NT2/D1 (cell line): ENCODE results near the gene FBLN7.

ENCODE experiments used
- DNase-seq: peaks from one replicate; pipeline ENCODE4 v3.0.0-alpha.2; 2011; ENCODE audit warnings: low read depth, low spot score
- H3K27me3 ChIP-seq: 2 replicates; pipeline ENCODE4 v1.6.0; 2011; ENCODE audit warnings: mild to moderate bottlenecking; ENCODE audit not compliant: insufficient read length, insufficient read depth
- H3K36me3 ChIP-seq: 2 replicates; pipeline ENCODE4 v1.6.1; 2011; ENCODE audit warnings: mild to moderate bottlenecking, low read length, mixed read lengths; ENCODE audit not compliant: insufficient read depth, insufficient read length
- H3K4me1 ChIP-seq: 2 replicates; pipeline ENCODE4 v1.5.1; 2011; ENCODE audit not compliant: insufficient read depth, insufficient read length
- H3K4me3 ChIP-seq: 2 replicates; pipeline ENCODE4 v1.5.1; 2011; ENCODE audit warnings: low read depth; ENCODE audit not compliant: insufficient read length
- H3K9ac ChIP-seq: 2 replicates; pipeline ENCODE4 v1.6.0; 2011; ENCODE audit warnings: low read depth; ENCODE audit not compliant: insufficient read length
- H3K9me3 ChIP-seq: 2 replicates; pipeline ENCODE4 v1.5.1; 2011; ENCODE audit warnings: mild to moderate bottlenecking, low read length; ENCODE audit not compliant: insufficient read depth
- SUZ12 ChIP-seq: IDR thresholded peaks from 2 replicates; pipeline ENCODE4 v1.6.1; 2011; ENCODE audit not compliant: insufficient read length, insufficient read depth; ENCODE audit errors: extremely low read depth
- YY1 ChIP-seq: IDR thresholded peaks from 2 replicates; pipeline ENCODE4 v1.6.1; 2011; ENCODE audit not compliant: insufficient read length, insufficient read depth
- ZNF274 ChIP-seq: IDR thresholded peaks from 2 replicates; pipeline ENCODE4 v1.6.1; 2011; ENCODE audit warnings: mild to moderate bottlenecking, low read depth, low read length

Gene FBLN7

GRCh38 chr2:112153179-112153490 lies 14.9 kb downstream of the FBLN7 start:
- peaks cover 10% of the 10 kb centered on the region for H3K4me1 ChIP-seq
- TF ChIP-seq SUZ12 (no peak), ZNF274 (no peak), YY1 (no peak)
- no peak for DNase-seq

GRCh38 chr2:112153501-112153900 lies 15.3 kb downstream of the FBLN7 start:
- Histone ChIP-seq H3K9ac (no peak overlapping the region), H3K4me3 (no peak overlapping the region), H3K4me1 (peaks cover 10% of the 10 kb centered on the region), H3K9me3 (no peaks in the 10 kb centered on the region), H3K27me3 (no peaks in the 10 kb centered on the region), H3K36me3 (no peaks in the 10 kb centered on the region)
- DNase-seq = no peak
- TF ChIP-seq YY1 (no peak), SUZ12 (no peak), ZNF274 (no peak)

More at GRCh38 chr2:112153179-112153490, 14.9 kb downstream of the FBLN7 start:
- Histone ChIP-seq H3K27me3 (no peaks in the 10 kb centered on the region), H3K9me3 (no peaks in the 10 kb centered on the region), H3K36me3 (no peaks in the 10 kb centered on the region), H3K9ac (no peak overlapping the region), H3K4me3 (no peak overlapping the region)

GRCh38 chr2:112154246-112155117 lies 16.3 kb downstream of the FBLN7 start:
- H3K9ac ChIP-seq = no peak overlapping the region
- peaks cover 10% of the 10 kb centered on the region for H3K4me1 ChIP-seq
- no peak for TF ChIP-seq SUZ12
- TF ChIP-seq ZNF274 = no peak
- TF ChIP-seq YY1 = no peak

GRCh38 chr2:112155331-112156151 lies 17.4 kb downstream of the FBLN7 start:
- TF ChIP-seq YY1 = no peak
- no peak for TF ChIP-seq SUZ12
- TF ChIP-seq ZNF274 = no peak
- H3K4me1 ChIP-seq = peaks cover 9% of the 10 kb centered on the region
- no peak for DNase-seq

More at GRCh38 chr2:112154246-112155117, 16.3 kb downstream of the FBLN7 start:
- Histone ChIP-seq H3K4me3 (no peak overlapping the region), H3K36me3 (no peaks in the 10 kb centered on the region), H3K9me3 (no peaks in the 10 kb centered on the region), H3K27me3 (no peaks in the 10 kb centered on the region)
- no peak for DNase-seq

GRCh38 chr2:112156152-112156986 lies 18.2 kb downstream of the FBLN7 start:
- DNase-seq = peak; percentile 42
- Histone ChIP-seq H3K9me3 (no peaks in the 10 kb centered on the region), H3K36me3 (no peaks in the 10 kb centered on the region), H3K4me3 (no peak overlapping the region), H3K4me1 (peaks cover 6% of the 10 kb centered on the region), H3K27me3 (no peaks in the 10 kb centered on the region), H3K9ac (no peak overlapping the region)
- TF ChIP-seq ZNF274 (no peak), YY1 (no peak), SUZ12 (no peak)

More at GRCh38 chr2:112155331-112156151, 17.4 kb downstream of the FBLN7 start:
- no peaks in the 10 kb centered on the region for H3K36me3 ChIP-seq
- no peaks in the 10 kb centered on the region for H3K27me3 ChIP-seq
- H3K9me3 ChIP-seq = no peaks in the 10 kb centered on the region
- no peak overlapping the region for H3K9ac ChIP-seq
- H3K4me3 ChIP-seq = no peak overlapping the region

- DNase-seq = no peak
- TF ChIP-seq ZNF274 (no peak), YY1 (no peak), SUZ12 (no peak)
- H3K4me3 ChIP-seq = no peak overlapping the region
- no peaks in the 10 kb centered on the region for H3K36me3 ChIP-seq
- no peaks in the 10 kb centered on the region for H3K27me3 ChIP-seq
- no peak overlapping the region for H3K9ac ChIP-seq
- no peaks in the 10 kb centered on the region for H3K9me3 ChIP-seq
- peaks cover 6% of the 10 kb centered on the region for H3K4me1 ChIP-seq
These were observed 19.3 kb downstream of the FBLN7 start for GRCh38 chr2:112157472-112157871.
